Skeletal muscle satellite cell (primary cell): ENCODE results near the gene FIGNL2.

Experiments
- H3K27me3 ChIP-seq: 2 replicates; pipeline ENCODE4 v1.7.0; 2013; ENCODE audit warnings: low read length; ENCODE audit not compliant: control insufficient read depth, insufficient read depth
- H3K36me3 ChIP-seq: 2 replicates; pipeline ENCODE4 v1.7.0; 2013; ENCODE audit warnings: mild to moderate bottlenecking, control low read depth, low read length; ENCODE audit not compliant: insufficient read depth
- H3K4me1 ChIP-seq: 2 replicates; pipeline ENCODE4 v1.7.0; 2013; ENCODE audit warnings: low read length; ENCODE audit not compliant: control insufficient read depth, insufficient read depth
- H3K4me2 ChIP-seq: 2 replicates; pipeline ENCODE4 v1.7.0; 2013; ENCODE audit warnings: mild to moderate bottlenecking, low read length
- H3K4me3 ChIP-seq: 2 replicates; pipeline ENCODE4 v1.7.0; 2013; ENCODE audit warnings: low read length
- H3K9ac ChIP-seq: 2 replicates; pipeline ENCODE4 v1.7.0; 2013; ENCODE audit warnings: mild to moderate bottlenecking, low read depth, low read length, moderate library complexity
- H3K9me3 ChIP-seq: replicated peaks from 2 replicates; pipeline ENCODE4 v1.7.0; 2013; ENCODE audit warnings: mild to moderate bottlenecking, control low read depth, low read length

The FIGNL2 gene

GRCh38 chr12:51774933-51775332 is 73.6 kb downstream of the FIGNL2 start:
- H3K36me3 ChIP-seq: peaks cover 46% of the 10 kb centered on the region
- no peak overlapping the region for H3K9ac ChIP-seq
- H3K4me3 ChIP-seq: no peak overlapping the region
- peaks cover 18% of the 10 kb centered on the region for H3K4me1 ChIP-seq
- H3K9me3 ChIP-seq: peaks cover 7% of the 10 kb centered on the region
- H3K4me2 ChIP-seq: no peak overlapping the region
- no peaks in the 10 kb centered on the region for H3K27me3 ChIP-seq

- H3K27me3 ChIP-seq: no peaks in the 10 kb centered on the region
- H3K36me3 ChIP-seq: peaks cover 52% of the 10 kb centered on the region
- H3K4me3 ChIP-seq: no peak overlapping the region
Measured at GRCh38 chr12:51773145-51773869, 75.2 kb downstream of the FIGNL2 start.

GRCh38 chr12:51771008-51771407 is 77.5 kb downstream of the FIGNL2 start:
- Histone ChIP-seq H3K9ac (no peak overlapping the region), H3K4me2 (no peak overlapping the region), H3K27me3 (no peaks in the 10 kb centered on the region), H3K9me3 (peaks cover 7% of the 10 kb centered on the region), H3K36me3 (peaks cover 48% of the 10 kb centered on the region), H3K4me3 (no peak overlapping the region), H3K4me1 (peaks cover 18% of the 10 kb centered on the region)

More at GRCh38 chr12:51773145-51773869, 75.2 kb downstream of the FIGNL2 start:
- no peak overlapping the region for H3K9ac ChIP-seq
- peaks cover 18% of the 10 kb centered on the region for H3K4me1 ChIP-seq
- H3K4me2 ChIP-seq: no peak overlapping the region
- peaks cover 7% of the 10 kb centered on the region for H3K9me3 ChIP-seq
